Stomach (tissue), 9 donors: ENCODE results near the gene MFGE8. TPM values are rescaled to one million over a fixed set of nuclear protein-coding genes. Genes with fewer than 3 reads are reported as not detected.

ENCODE experiments used
- DNase-seq, 2 donors: peaks; one replicate each; pipeline versions ENCODE4 v3.0.0 to v3.0.0-alpha.2; 2013 to 2019
- H3K27ac ChIP-seq, 5 donors: fragments of 200-600 bp in 4 of 5; sonication (generic) in 4 of 5; one replicate each; pipeline ENCODE4 v1.5.1; 2013 to 2019; ENCODE audit warnings: mild to moderate bottlenecking in 1 of 5, moderate library complexity in 1 of 5
- H3K27me3 ChIP-seq, 3 donors: fragments of 200-600 bp; sonication (generic); one replicate each; pipeline ENCODE4 v1.5.1; 2017 to 2019; ENCODE audit warnings: mixed run types in 1 of 3
- H3K36me3 ChIP-seq, 4 donors: fragments of 200-600 bp; sonication (generic); 1 replicate in 3 of 4; 2 replicates in 1 of 4; pipeline ENCODE4 v1.5.1; 2016 to 2019
- H3K4me1 ChIP-seq, 4 donors: fragments of 200-600 bp; sonication (generic); one replicate each; pipeline ENCODE4 v1.5.1; 2016 to 2019
- H3K4me3 ChIP-seq, 4 donors: fragments of 200-600 bp; sonication (generic) in 3 of 4; one replicate each; pipeline ENCODE4 v1.5.1; 2016 to 2019; ENCODE audit warnings: mild to moderate bottlenecking in 1 of 4
- H3K9me3 ChIP-seq, 4 donors: fragments of 200-600 bp; sonication (generic); one replicate each; pipeline ENCODE4 v1.5.1; 2016 to 2019
- CTCF ChIP-seq, 7 experiments: fragments of 450-650 bp in 4 of 7; fragments of 200-600 bp in 3 of 7; sonication (generic) in 3 of 7; IDR thresholded peaks; one replicate each; pipeline ENCODE4 v1.5.1; 2016 to 2019; ENCODE audit warnings: antibody characterized with exemption in 7 of 7, control low read depth in 2 of 7, mild to moderate bottlenecking in 1 of 7
- EP300 ChIP-seq: sonication (generic); formaldehyde crosslinking; IDR thresholded peaks from one replicate; pipeline ENCODE4 v1.6.1; 2017; ENCODE audit warnings: antibody characterized with exemption
- POLR2A ChIP-seq, 4 donors: fragments of 450-650 bp; IDR thresholded peaks; one replicate each; pipeline ENCODE4 v1.6.1; 2016; ENCODE audit warnings: antibody characterized with exemption in 4 of 4, control low read depth in 2 of 4, mild to moderate bottlenecking in 1 of 4, moderate library complexity in 1 of 4
- POLR2AphosphoS5 ChIP-seq, 3 donors: sonication (generic); formaldehyde crosslinking; IDR thresholded peaks; one replicate each; pipeline ENCODE4 v1.6.1; 2016; ENCODE audit warnings: antibody characterized with exemption in 3 of 3
- WGBS, 5 donors: extraction: QIAGEN DNeasy Blood & Tissue Kit in 3 of 5; methylation state at CpG; one replicate each; pipeline versions ENCODE4 v1.1.5 to v1.1.7; 2013 to 2018; 5-methylcytosine and 5-hydroxymethylcytosine counted together
- intact Hi-C: fragments of 100-400 bp; cut with DNase I; formaldehyde crosslinking; loops from one replicate; pipeline ENCODE4 v1.15.1; 2023; ENCODE audit warnings: low total_unique reads
- polyA plus RNA-seq, 3 donors: library from polyadenylated mRNA; stranded (reverse); fragments of 200-250 nt; gene quantifications; one replicate each; pipeline ENCODE4 v1.2.3, GENCODE V29; 2013
- total RNA-seq, 5 donors: library from RNA; depleted of rRNA; stranded (reverse); fragments of >200 nt; gene quantifications; one replicate each; pipeline versions ENCODE4 v1.1.0 to v1.2.3, GENCODE V29; 2014 to 2016
- donor health status: healthy with polysubstance abuse.
- donor health status: Bipolar disorder and iron deficiency.
- donor health status: healthy.

The MFGE8 gene
- total and polyA plus RNA-seq, 8 donors, result 39.3 to 380 (median 68.3) TPM

- TF ChIP-seq EP300, result no peak
- no peak for TF ChIP-seq CTCF (IDR thresholded peaks at IDR 0.05)
- no peak for TF ChIP-seq POLR2AphosphoS5 (IDR thresholded peaks at IDR 0.05)
- TF ChIP-seq POLR2A (IDR thresholded peaks at IDR 0.05), result no peak
- Histone ChIP-seq H3K27me3 (peaks cover 0 to 31% (median 0%) of the 10 kb centered on the region in 3 donors), H3K4me1 (no peaks in the 10 kb centered on the region), H3K27ac (no peak overlapping the region), H3K4me3 (no peak overlapping the region), H3K36me3 (peaks cover 0 to 3% (median 0%) of the 10 kb centered on the region in 4 donors), H3K9me3 (no peaks in the 10 kb centered on the region)
- DNase-seq, result no peak
- WGBS, 5 donors, result 77 to 89% (median 81%) methylated on average over 9 to 10 of the region's 10 CpGs
- intact Hi-C loops, result no loop called here
These were observed 36.6 kb downstream of the MFGE8 start for GRCh38 chr15:88876573-88876972.

- no peak overlapping the region for H3K27ac ChIP-seq
- no peaks in the 10 kb centered on the region for H3K9me3 ChIP-seq
- WGBS, 5 donors, result 17 to 27% (median 23%) methylated on average over 6 of the region's 6 CpGs
- DNase-seq, result no peak
- intact Hi-C loops, result no loop called here
- H3K36me3 ChIP-seq, result peaks cover 0 to 3% (median 0%) of the 10 kb centered on the region in 4 donors
- peaks cover 0 to 50% (median 4%) of the 10 kb centered on the region in 3 donors for H3K27me3 ChIP-seq
- no peaks in the 10 kb centered on the region for H3K4me1 ChIP-seq
- TF ChIP-seq POLR2A (IDR thresholded peaks at IDR 0.05) (no peak), CTCF (IDR thresholded peaks at IDR 0.05) (no peak), POLR2AphosphoS5 (IDR thresholded peaks at IDR 0.05) (no peak)
- no peak overlapping the region for H3K4me3 ChIP-seq
These were observed 38.5 kb downstream of the MFGE8 start for GRCh38 chr15:88874684-88875083.

GRCh38 chr15:88874275-88874674 lies 38.9 kb downstream of the MFGE8 start:
- no peak overlapping the region for H3K27ac ChIP-seq
- DNase-seq, result no peak
- peaks cover 0 to 3% (median 0%) of the 10 kb centered on the region in 4 donors for H3K36me3 ChIP-seq
- H3K27me3 ChIP-seq, result peaks cover 0 to 54% (median 4%) of the 10 kb centered on the region in 3 donors
- H3K9me3 ChIP-seq, result no peaks in the 10 kb centered on the region
- no peak overlapping the region for H3K4me3 ChIP-seq
- 74 to 80% (median 78%) methylated on average over 15 of the region's 15 CpGs for WGBS, 5 donors
- H3K4me1 ChIP-seq, result no peaks in the 10 kb centered on the region
- no peak for TF ChIP-seq EP300
- TF ChIP-seq POLR2A (IDR thresholded peaks at IDR 0.05), result no peak
- TF ChIP-seq POLR2AphosphoS5 (IDR thresholded peaks at IDR 0.05), result no peak
- no peak for TF ChIP-seq CTCF (IDR thresholded peaks at IDR 0.05)
- intact Hi-C loops, result no loop called here

DNA sequence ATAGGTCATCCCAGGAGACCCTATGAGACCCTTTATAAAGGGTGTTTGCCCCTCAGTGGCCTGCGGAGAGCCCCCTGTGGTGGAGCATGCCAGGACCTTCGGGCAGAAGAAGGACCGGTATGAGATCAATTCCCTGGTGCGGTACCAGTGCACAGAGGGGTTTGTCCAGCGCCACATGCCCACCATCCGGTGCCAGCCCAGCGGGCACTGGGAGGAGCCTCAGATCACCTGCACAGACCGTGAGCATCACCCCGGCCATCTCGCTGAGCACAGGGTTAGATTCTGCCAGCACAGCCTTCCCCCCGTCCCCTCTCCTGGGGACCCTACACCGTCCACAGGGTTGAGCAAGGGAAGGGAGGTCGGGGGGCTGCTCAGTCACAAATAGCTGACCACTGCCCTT lies 39.4 kb downstream of the MFGE8 start:
- no peak overlapping the region for H3K4me3 ChIP-seq
- WGBS, 5 donors, result 83 to 94% (median 89%) methylated on average over 12 to 13 of the region's 13 CpGs
- H3K9me3 ChIP-seq, result no peaks in the 10 kb centered on the region
- DNase-seq, result no peak
- intact Hi-C loops, result no loop called here
- TF ChIP-seq CTCF (IDR thresholded peaks at IDR 0.05), result no peak
- TF ChIP-seq POLR2AphosphoS5 (IDR thresholded peaks at IDR 0.05), result no peak
- no peak for TF ChIP-seq EP300
- TF ChIP-seq POLR2A (IDR thresholded peaks at IDR 0.05), result no peak
- H3K27me3 ChIP-seq, result peaks cover 0 to 54% (median 4%) of the 10 kb centered on the region in 3 donors
- no peak overlapping the region for H3K27ac ChIP-seq
- no peaks in the 10 kb centered on the region for H3K4me1 ChIP-seq
- H3K36me3 ChIP-seq, result peaks cover 0 to 3% (median 0%) of the 10 kb centered on the region in 4 donors
